Neural progenitor cell (in vitro differentiated cells): ENCODE data around the gene PRR19. TPM values are rescaled to one million over a fixed set of nuclear protein-coding genes. Genes with fewer than 3 reads are reported as not detected.

Experiments used
- DNase-seq: peaks from one replicate; pipeline ENCODE4 v3.0.0-alpha.2; 2016; ENCODE audit warnings: low spot score
- H2AFZ ChIP-seq: fragments of 200-600 bp; sonication (generic); replicated peaks from 2 replicates; pipeline ENCODE4 v1.6.1; 2016; ENCODE audit warnings: antibody characterized with exemption
- H3F3A ChIP-seq: fragments of 200-600 bp; sonication (generic); 2 replicates; pipeline ENCODE4 v1.6.1; 2016; ENCODE audit warnings: antibody characterized with exemption, low read depth
- H3K27ac ChIP-seq: fragments of 200-600 bp; sonication (generic); 2 replicates; pipeline ENCODE4 v1.5.1; 2016; ENCODE audit warnings: mild to moderate bottlenecking
- H3K27me3 ChIP-seq: fragments of 200-600 bp; sonication (generic); 2 replicates; pipeline ENCODE4 v1.6.1; 2016; ENCODE audit warnings: mild to moderate bottlenecking, moderate library complexity
- H3K36me3 ChIP-seq: fragments of 200-600 bp; sonication (generic); 2 replicates; pipeline ENCODE4 v1.5.1; 2016
- H3K4me1 ChIP-seq: fragments of 200-600 bp; sonication (generic); 2 replicates; pipeline ENCODE4 v1.6.1; 2016; ENCODE audit warnings: mixed run types
- H3K4me2 ChIP-seq: fragments of 200-600 bp; sonication (generic); 2 replicates; pipeline ENCODE4 v1.6.1; 2016
- H3K4me3 ChIP-seq: fragments of 200-600 bp; sonication (generic); 2 replicates; pipeline ENCODE4 v1.5.1; 2016
- H3K79me2 ChIP-seq: fragments of 200-600 bp; sonication (generic); 2 replicates; pipeline ENCODE4 v1.6.1; 2016; ENCODE audit warnings: low read depth
- H3K9ac ChIP-seq: fragments of 200-600 bp; sonication (generic); 2 replicates; pipeline ENCODE4 v1.6.1; 2016
- H3K9me3 ChIP-seq: fragments of 200-600 bp; sonication (generic); 2 replicates; pipeline ENCODE4 v1.5.1; 2016; ENCODE audit warnings: low read depth
- H4K20me1 ChIP-seq: fragments of 200-600 bp; sonication (generic); 2 replicates; pipeline ENCODE4 v1.6.1; 2016; ENCODE audit warnings: low read depth
- H3K27ac Mint-ChIP-seq: 3 replicates; pipeline ENCODE4 v1.8.0; 2021; ENCODE audit warnings: mixed read lengths
- H3K27me3 Mint-ChIP-seq: 2 replicates; pipeline ENCODE4 v1.8.0; 2022; ENCODE audit warnings: low read depth, mild to moderate bottlenecking, inconsistent platforms, moderate library complexity, mixed read lengths; ENCODE audit not compliant: insufficient read depth
- H3K36me3 Mint-ChIP-seq: 3 replicates; pipeline ENCODE4 v1.8.0; 2021; ENCODE audit warnings: mixed read lengths
- H3K4me1 Mint-ChIP-seq: 3 replicates; pipeline ENCODE4 v1.8.0; 2021; ENCODE audit warnings: mixed read lengths
- H3K4me3 Mint-ChIP-seq: 3 replicates; pipeline ENCODE4 v1.8.0; 2021; ENCODE audit warnings: mild to moderate bottlenecking, moderate library complexity, mixed read lengths
- H3K9me3 Mint-ChIP-seq: 3 replicates; pipeline ENCODE4 v1.8.0; 2020; ENCODE audit warnings: mixed read lengths
- CTCF ChIP-seq: fragments of 200-600 bp; sonication (generic); IDR thresholded peaks from 2 replicates; pipeline ENCODE4 v1.5.1; 2017; ENCODE audit warnings: antibody characterized with exemption, mild to moderate bottlenecking
- EZH2 ChIP-seq: fragments of 200-600 bp; sonication (generic); IDR thresholded peaks from 2 replicates; pipeline ENCODE4 v1.6.1; 2017; ENCODE audit warnings: antibody characterized with exemption, mild to moderate bottlenecking, moderate library complexity
- EZH2phosphoT487 ChIP-seq: fragments of 200-600 bp; sonication (generic); IDR thresholded peaks from 2 replicates; pipeline ENCODE4 v1.6.1; 2017; ENCODE audit warnings: antibody characterized with exemption
- total RNA-seq: library from RNA; depleted of rRNA; stranded (reverse); fragments of >200 nt; gene quantifications from 2 replicates; pipeline ENCODE4 v1.2.3, GENCODE V29; 2015; ENCODE audit warnings: low replicate concordance

PRR19 gene
- total RNA-seq, 1 donor from 2014 or later: 1.0 TPM

DNA sequence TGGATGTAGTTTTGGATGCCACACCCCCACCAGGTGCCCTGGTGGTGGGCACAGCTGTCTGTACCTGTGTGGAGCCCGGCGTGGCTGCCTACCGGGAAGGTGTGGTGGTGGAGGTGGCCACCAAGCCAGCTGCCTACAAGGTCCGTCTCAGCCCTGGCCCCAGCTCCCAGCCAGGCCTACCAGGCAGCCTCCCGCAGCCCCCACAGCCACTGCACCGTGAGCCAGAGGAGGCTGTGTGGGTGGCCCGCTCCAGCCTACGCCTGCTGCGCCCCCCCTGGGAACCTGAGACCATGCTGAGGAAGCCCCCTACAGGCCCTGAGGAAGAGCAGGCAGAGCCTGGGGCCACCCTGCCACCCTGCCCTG lies 29.4 kb upstream of the PRR19 start:
- Histone ChIP-seq H3K4me2 (no peak overlapping the region), H3K9me3 (no peaks in the 10 kb centered on the region), H3K4me1 (peaks cover 7% of the 10 kb centered on the region), H3F3A (no peaks in the 10 kb centered on the region), H4K20me1 (no peaks in the 10 kb centered on the region), H3K36me3 (no peaks in the 10 kb centered on the region), H2AFZ (no peak overlapping the region), H3K9ac (no peak overlapping the region), H3K27me3 (no peaks in the 10 kb centered on the region), H3K4me3 (no peak overlapping the region), H3K27ac (no peak overlapping the region), H3K79me2 (peaks cover 11% of the 10 kb centered on the region)
- H3K4me1 Mint-ChIP-seq: peaks cover 31% of the 10 kb centered on the region
- DNase-seq: no peak
- H3K27ac Mint-ChIP-seq: no peak overlapping the region
- H3K27me3 Mint-ChIP-seq: peaks cover 3% of the 10 kb centered on the region
- peak overlapping the region; percentile 33 for H3K4me3 Mint-ChIP-seq
- H3K9me3 Mint-ChIP-seq: no peaks in the 10 kb centered on the region
- peaks cover 8% of the 10 kb centered on the region for H3K36me3 Mint-ChIP-seq
- TF ChIP-seq CTCF (no peak), EZH2 (no peak), EZH2phosphoT487 (no peak)

- Histone ChIP-seq H3K4me3 (no peak overlapping the region), H3K27ac (no peak overlapping the region), H3K27me3 (no peaks in the 10 kb centered on the region), H3K9me3 (no peaks in the 10 kb centered on the region), H4K20me1 (no peaks in the 10 kb centered on the region), H3K4me1 (peaks cover 6% of the 10 kb centered on the region), H3F3A (no peaks in the 10 kb centered on the region), H3K79me2 (peaks cover 11% of the 10 kb centered on the region), H3K9ac (no peak overlapping the region), H3K4me2 (no peak overlapping the region), H3K36me3 (no peaks in the 10 kb centered on the region), H2AFZ (no peak overlapping the region)
- no peak for DNase-seq
- Mint-ChIP-seq H3K36me3 (peaks cover 8% of the 10 kb centered on the region), H3K27me3 (peaks cover 3% of the 10 kb centered on the region), H3K9me3 (no peaks in the 10 kb centered on the region), H3K27ac (no peak overlapping the region), H3K4me3 (no peak overlapping the region), H3K4me1 (peaks cover 26% of the 10 kb centered on the region)
- TF ChIP-seq EZH2: no peak
- no peak for TF ChIP-seq CTCF
- no peak for TF ChIP-seq EZH2phosphoT487
Observed at GRCh38 chr19:42272989-42273406, 28.9 kb upstream of the PRR19 start.

- no peak overlapping the region for H3K4me3 ChIP-seq
- no peak overlapping the region for H3K4me2 ChIP-seq
- peaks cover 5% of the 10 kb centered on the region for H3K27me3 Mint-ChIP-seq
- no peak overlapping the region for H2AFZ ChIP-seq
- H4K20me1 ChIP-seq: no peaks in the 10 kb centered on the region
- H3K79me2 ChIP-seq: peaks cover 11% of the 10 kb centered on the region
- no peaks in the 10 kb centered on the region for H3K9me3 ChIP-seq
- no peak for DNase-seq
- H3K4me1 ChIP-seq: peaks cover 6% of the 10 kb centered on the region
- TF ChIP-seq EZH2 (no peak), EZH2phosphoT487 (no peak), CTCF (no peak)
- H3K4me3 Mint-ChIP-seq: no peak overlapping the region
- H3F3A ChIP-seq: peaks cover 1% of the 10 kb centered on the region
- H3K4me1 Mint-ChIP-seq: peaks cover 30% of the 10 kb centered on the region
- no peak overlapping the region for H3K9ac ChIP-seq
- H3K27me3 ChIP-seq: no peaks in the 10 kb centered on the region
- no peak overlapping the region for H3K27ac ChIP-seq
- H3K36me3 Mint-ChIP-seq: peaks cover 8% of the 10 kb centered on the region
- no peaks in the 10 kb centered on the region for H3K36me3 ChIP-seq
- no peaks in the 10 kb centered on the region for H3K9me3 Mint-ChIP-seq
- no peak overlapping the region for H3K27ac Mint-ChIP-seq
Observed at GRCh38 chr19:42273407-42274064, 28.4 kb upstream of the PRR19 start.
